HepG2 (cell line): Measurements from ENCODE around the gene NKAIN4. TPM values are rescaled to one million over a fixed set of nuclear protein-coding genes. Genes with fewer than 3 reads are reported as not detected.

ENCODE experiments used
- ATAC-seq: fragments of 200-7000 bp; cut with Tn5 transposase; 3 replicates; pipeline ENCODE4 v1.9.1; 2020; ENCODE audit warnings: mild to moderate bottlenecking, moderate library complexity
- BruUV-seq: library from RNA; stranded (reverse); fragments of 400-500 nt; replicated peaks from 2 replicates; lab custom pipeline; 2021; lab: Mats Ljungman, UMichigan
- CTCF ChIA-PET: fragments of 300-600 bp; formaldehyde crosslinking; extraction: SDS; loops from one replicate; lab custom pipeline; 2021; ENCODE audit warnings: low total read pairs, inconsistent platforms, low intra/inter-chr PET ratio; lab: Yijun Ruan, JAX
- POLR2A ChIA-PET: fragments of 350-600 bp; sonication (Branson Sonifier 250); formaldehyde crosslinking; loops from one replicate; lab custom pipeline; 2020; ENCODE audit warnings: antibody characterized with exemption, inconsistent platforms; lab: Yijun Ruan, JAX
- DNase-seq: peaks from one replicate; pipeline ENCODE4 v3.0.0-alpha.2; 2015; ENCODE audit warnings: low spot score
- FAIRE-seq: peaks from 3 replicates; lab custom pipeline; 2011; peaks lifted over from hg19 to GRCh38; lab: Jason Lieb, UNC
- H2AFZ ChIP-seq: one replicate; pipeline ENCODE4 v1.6.1; 2011; ENCODE audit warnings: low read length, inconsistent platforms
- H3K27ac ChIP-seq: fragments of 300-600 bp; 3 replicates; pipeline ENCODE4 v1.8.0; 2011; ENCODE audit warnings: mixed run types, mild to moderate bottlenecking, mixed read lengths, low read length, inconsistent platforms; ENCODE audit not compliant: insufficient read depth; ENCODE audit errors: extremely low read length
- H3K27me3 ChIP-seq, 2 experiments: fragments of 200-600 bp in 1 of 2; 2 replicates in 1 of 2; 3 replicates in 1 of 2; pipeline versions ENCODE4 v1.6.0 to v1.8.0; 2011; ENCODE audit warnings: low read length in 2 of 2, mild to moderate bottlenecking in 2 of 2, moderate library complexity in 2 of 2, inconsistent platforms in 1 of 2; ENCODE audit not compliant: insufficient read depth in 2 of 2, control insufficient read depth in 1 of 2
- H3K36me3 ChIP-seq, 2 experiments: fragments of 200-600 bp in 1 of 2; replicated peaks in 1 of 2; 2 replicates in 1 of 2; 3 replicates in 1 of 2; pipeline versions ENCODE4 v1.5.1 to v1.8.0; 2011; ENCODE audit warnings: low read length in 2 of 2, inconsistent platforms in 1 of 2; ENCODE audit not compliant: insufficient read depth in 2 of 2, control insufficient read depth in 1 of 2
- H3K4me1 ChIP-seq: 2 replicates; pipeline ENCODE4 v1.5.1; 2012; ENCODE audit warnings: low read length, inconsistent platforms; ENCODE audit not compliant: insufficient read depth
- H3K4me2 ChIP-seq: 2 replicates; pipeline ENCODE4 v1.6.0; 2011; ENCODE audit warnings: low read depth, low read length, inconsistent platforms
- H3K4me3 ChIP-seq, 3 experiments: fragments of 200-600 bp in 1 of 3; sonication (generic), shearing (Covaris generic) in 1 of 3; replicated peaks in 1 of 3; 2 replicates each; pipeline ENCODE4 v1.5.1; 2011 to 2016; ENCODE audit warnings: low read length in 3 of 3, inconsistent platforms in 2 of 3, low read depth in 2 of 3, mild to moderate bottlenecking in 2 of 3, control low read depth in 1 of 3, mixed read lengths in 1 of 3; ENCODE audit not compliant: insufficient read depth in 1 of 3
- H3K79me2 ChIP-seq: one replicate; pipeline ENCODE4 v1.6.1; 2011; ENCODE audit warnings: low read length, inconsistent platforms; ENCODE audit not compliant: insufficient read depth
- H3K9ac ChIP-seq: 2 replicates; pipeline ENCODE4 v1.6.0; 2011; ENCODE audit warnings: mild to moderate bottlenecking, low read depth, low read length, inconsistent platforms; ENCODE audit not compliant: insufficient read depth
- H3K9me3 ChIP-seq: 2 replicates; pipeline ENCODE4 v1.5.1; 2012; ENCODE audit warnings: mild to moderate bottlenecking, low read length
- H4K20me1 ChIP-seq: 2 replicates; pipeline ENCODE4 v1.6.0; 2011; ENCODE audit warnings: inconsistent platforms, mild to moderate bottlenecking, low read length, moderate library complexity; ENCODE audit not compliant: insufficient read depth
- ARNT ChIP-seq: fragments of 450-650 bp; IDR thresholded peaks from 2 replicates; pipeline ENCODE4 v1.6.1; 2017
- HCFC1 ChIP-seq: fragments of 150-350 bp; IDR thresholded peaks from 2 replicates; pipeline ENCODE4 v1.6.1; 2014; ENCODE audit warnings: low read depth, low read length
- TAF1 ChIP-seq: sonication (generic); formaldehyde crosslinking; IDR thresholded peaks from 2 replicates; pipeline ENCODE4 v1.4.0; 2020; ENCODE audit warnings: missing genetic modification reagents
- TBP ChIP-seq: sonication (generic); formaldehyde crosslinking; IDR thresholded peaks from 2 replicates; pipeline ENCODE4 v1.5.0; 2020; ENCODE audit warnings: missing genetic modification reagents
- ZBTB46 ChIP-seq: sonication (generic); formaldehyde crosslinking; IDR thresholded peaks from 2 replicates; pipeline ENCODE4 v1.4.0; 2020; ENCODE audit warnings: mild to moderate bottlenecking, missing genetic modification reagents, borderline replicate concordance
- ZFP62 ChIP-seq: sonication (generic); formaldehyde crosslinking; IDR thresholded peaks from 2 replicates; pipeline ENCODE4 v1.4.0; 2020; ENCODE audit warnings: missing genetic modification reagents
- ZNF251 ChIP-seq: sonication (generic); formaldehyde crosslinking; IDR thresholded peaks from 2 replicates; pipeline ENCODE4 v1.9.0; 2021; ENCODE audit warnings: mild to moderate bottlenecking, missing genetic modification reagents
- ZNF558 ChIP-seq: sonication (generic); formaldehyde crosslinking; IDR thresholded peaks from 2 replicates; pipeline ENCODE4 v1.9.0; 2022; ENCODE audit warnings: mild to moderate bottlenecking, missing genetic modification reagents, borderline replicate concordance
- WGBS: methylation state at CpG from one replicate; pipeline ENCODE4 v1.1.6; 2017; ENCODE audit warnings: low lambda C conversion rate; 5-methylcytosine and 5-hydroxymethylcytosine counted together
- in situ Hi-C: cut with HindIII; loops from 2 replicates; pipeline ENCODE4 v1.10.0; 2017; ENCODE audit warnings: low pct_unique_long_range_greater_than_20kb; ENCODE audit not compliant: extremely low pct_ligation_motif_present
- intact Hi-C: fragments of 100-400 bp; cut with micrococcal nuclease; formaldehyde crosslinking; loops from one replicate; pipeline ENCODE4 v1.10.0; 2022; ENCODE audit not compliant: unreplicated experiment
- polyA plus RNA-seq, 8 experiments: library from polyadenylated mRNA; depleted of rRNA in 3 of 8; stranded (reverse) in 7 of 8; unstranded in 1 of 8; fragments of >200 nt; fragmentation: Illumina TruSeq in 4 of 8; extraction: Trizol in 4 of 8; gene quantifications; 2 replicates each; pipeline versions ENCODE4 v1.2.1 to v1.2.3, GENCODE V29; 2011 to 2016; ENCODE audit warnings: low read depth in 4 of 8, missing spikeins in 1 of 8, mixed read lengths in 1 of 8; ENCODE audit not compliant: insufficient read depth in 1 of 8
- total RNA-seq, 5 experiments: library from RNA; depleted of rRNA; stranded (reverse); fragments of >200 nt; fragmentation: Illumina TruSeq; extraction: Trizol; gene quantifications; 2 replicates each; pipeline ENCODE4 v1.2.3, GENCODE V29; 2016; ENCODE audit warnings: low read depth in 1 of 5
- TF ChIP-seq, protein P1 (sequence below): sonication (generic); formaldehyde crosslinking; conservative IDR thresholded peaks from 2 replicates; pipeline ENCODE4 v1.4.0; 2020; ENCODE audit warnings: missing genetic modification reagents
- TF ChIP-seq, protein P2 (sequence below): sonication (generic); formaldehyde crosslinking; IDR thresholded peaks from 2 replicates; pipeline ENCODE4 v1.5.0; 2020; ENCODE audit warnings: mild to moderate bottlenecking, low read depth, missing genetic modification reagents, borderline replicate concordance
- TF ChIP-seq, protein P3 (sequence below): sonication (generic); formaldehyde crosslinking; IDR thresholded peaks from 2 replicates; pipeline ENCODE4 v1.5.0; 2020; ENCODE audit warnings: missing genetic modification reagents

The NKAIN4 gene
- total and polyA plus RNA-seq, 2 of the 13 experiments (the other 11 are each of a cell fraction or from before 2014, with no cell fraction given), result not detected

DNA sequence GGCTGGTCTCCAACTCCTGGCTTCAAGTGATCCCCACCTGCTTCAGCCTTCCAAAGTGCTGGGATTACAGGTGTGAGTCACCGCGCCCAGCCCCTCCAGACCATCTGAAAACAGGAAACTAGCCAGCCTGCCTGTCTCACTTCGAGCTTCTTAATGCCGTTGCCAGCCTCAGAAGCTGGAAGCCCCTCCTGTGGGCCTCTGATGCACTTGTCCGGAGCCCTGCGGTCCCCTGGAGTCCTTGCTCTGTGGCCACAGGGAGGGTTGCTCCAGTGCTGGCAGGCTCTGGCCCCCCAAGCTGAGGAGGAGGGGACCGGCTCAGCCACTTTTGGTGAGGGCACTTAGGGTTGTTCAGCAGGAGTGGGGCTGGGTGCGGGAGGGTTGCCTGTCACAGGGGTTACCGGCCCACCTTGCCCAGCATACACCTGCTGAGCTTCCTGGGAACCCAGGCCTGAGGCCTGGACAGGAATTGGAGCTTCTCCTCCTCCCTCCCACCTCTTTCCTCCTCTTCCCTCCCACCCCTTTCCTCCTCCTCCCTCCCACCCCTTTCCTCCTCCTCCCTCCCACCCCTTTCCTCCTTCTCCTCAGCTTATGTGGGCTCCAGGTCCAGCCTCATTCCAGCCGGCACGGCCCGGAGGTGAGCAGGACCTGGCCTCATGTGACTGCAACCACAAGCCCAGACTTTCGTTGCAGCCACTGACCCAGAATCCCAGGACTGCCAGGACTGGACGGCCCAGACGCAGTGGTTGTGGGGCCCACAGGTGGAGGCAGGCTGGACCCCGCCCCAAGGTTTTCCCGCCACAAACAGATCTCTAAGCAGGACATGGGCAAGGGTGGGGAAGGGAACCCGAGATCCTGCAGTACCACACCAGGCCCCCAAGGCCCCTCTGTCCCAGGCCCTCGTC is 28.0 kb downstream of the NKAIN4 start:
- Histone ChIP-seq H3K27ac (no peak overlapping the region), H2AFZ (no peak overlapping the region), H3K4me1 (peaks cover 17% of the 10 kb centered on the region), H3K9ac (no peak overlapping the region), H3K27me3 (peaks cover 17 to 76% of the 10 kb centered on the region in 2 experiments; a peak in 4 of 5 replicates), H3K79me2 (no peaks in the 10 kb centered on the region), H3K4me2 (no peak overlapping the region), H3K9me3 (no peaks in the 10 kb centered on the region), H4K20me1 (no peaks in the 10 kb centered on the region; the same call in 1 of the 2 replicates), H3K36me3 (no peaks in the 10 kb centered on the region), H3K4me3 (no peak overlapping the region)
- intact Hi-C loops, result no loop called here
- TF ChIP-seq TAF1 (CRISPR knock-in tag) (no peak), TBP (CRISPR knock-in tag) (no peak), ARNT (no peak), HCFC1 (no peak), ZNF558 (CRISPR knock-in tag) (no peak), ZBTB46 (CRISPR knock-in tag) (no peak), ZNF251 (CRISPR knock-in tag) (no peak), ZFP62 (CRISPR knock-in tag) (no peak)
- TF ChIP-seq, protein P1, sequence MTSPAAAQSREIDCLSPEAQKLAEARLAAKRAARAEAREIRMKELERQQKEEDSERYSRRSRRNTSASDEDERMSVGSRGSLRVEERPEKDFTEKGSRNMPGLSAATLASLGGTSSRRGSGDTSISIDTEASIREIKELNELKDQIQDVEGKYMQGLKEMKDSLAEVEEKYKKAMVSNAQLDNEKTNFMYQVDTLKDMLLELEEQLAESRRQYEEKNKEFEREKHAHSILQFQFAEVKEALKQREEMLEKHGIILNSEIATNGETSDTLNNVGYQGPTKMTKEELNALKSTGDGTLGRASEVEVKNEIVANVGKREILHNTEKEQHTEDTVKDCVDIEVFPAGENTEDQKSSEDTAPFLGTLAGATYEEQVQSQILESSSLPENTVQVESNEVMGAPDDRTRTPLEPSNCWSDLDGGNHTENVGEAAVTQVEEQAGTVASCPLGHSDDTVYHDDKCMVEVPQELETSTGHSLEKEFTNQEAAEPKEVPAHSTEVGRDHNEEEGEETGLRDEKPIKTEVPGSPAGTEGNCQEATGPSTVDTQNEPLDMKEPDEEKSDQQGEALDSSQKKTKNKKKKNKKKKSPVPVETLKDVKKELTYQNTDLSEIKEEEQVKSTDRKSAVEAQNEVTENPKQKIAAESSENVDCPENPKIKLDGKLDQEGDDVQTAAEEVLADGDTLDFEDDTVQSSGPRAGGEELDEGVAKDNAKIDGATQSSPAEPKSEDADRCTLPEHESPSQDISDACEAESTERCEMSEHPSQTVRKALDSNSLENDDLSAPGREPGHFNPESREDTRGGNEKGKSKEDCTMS, result no peak
- TF ChIP-seq, protein P2, sequence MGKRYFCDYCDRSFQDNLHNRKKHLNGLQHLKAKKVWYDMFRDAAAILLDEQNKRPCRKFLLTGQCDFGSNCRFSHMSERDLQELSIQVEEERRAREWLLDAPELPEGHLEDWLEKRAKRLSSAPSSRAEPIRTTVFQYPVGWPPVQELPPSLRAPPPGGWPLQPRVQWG (CRISPR knock-in tag), result no peak
- TF ChIP-seq, protein P3, sequence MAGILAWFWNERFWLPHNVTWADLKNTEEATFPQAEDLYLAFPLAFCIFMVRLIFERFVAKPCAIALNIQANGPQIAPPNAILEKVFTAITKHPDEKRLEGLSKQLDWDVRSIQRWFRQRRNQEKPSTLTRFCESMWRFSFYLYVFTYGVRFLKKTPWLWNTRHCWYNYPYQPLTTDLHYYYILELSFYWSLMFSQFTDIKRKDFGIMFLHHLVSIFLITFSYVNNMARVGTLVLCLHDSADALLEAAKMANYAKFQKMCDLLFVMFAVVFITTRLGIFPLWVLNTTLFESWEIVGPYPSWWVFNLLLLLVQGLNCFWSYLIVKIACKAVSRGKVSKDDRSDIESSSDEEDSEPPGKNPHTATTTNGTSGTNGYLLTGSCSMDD (CRISPR knock-in tag), result no peak
- in situ Hi-C loops, result no loop called here
- no peak for ATAC-seq
- no TSS peak for BruUV-seq
- POLR2A ChIA-PET, result interaction anchor here (0.7 kb wide), 1 partner anchor 403 kb away, joined by 4 read pairs; no protein-coding TSS in a partner anchor
- no peak for DNase-seq
- CTCF ChIA-PET, result no interaction called here
- FAIRE-seq, result no peak
- WGBS, result 25% methylated on average over 17 of the region's 19 CpGs
